Urinary bladder (tissue), 4 donors: Measurements from ENCODE around the gene ERICH3. TPM values are rescaled to one million over a fixed set of nuclear protein-coding genes. Genes with fewer than 3 reads are reported as not detected.

Experiments used
- DNase-seq: peaks from one replicate; pipeline ENCODE4 v3.0.0-alpha.2; 2015; ENCODE audit errors: extremely low spot score
- H3K27ac ChIP-seq: one replicate; pipeline ENCODE4 v1.5.1; 2013; ENCODE audit warnings: low read depth, mild to moderate bottlenecking, moderate library complexity
- H3K36me3 ChIP-seq: one replicate; pipeline ENCODE4 v1.6.1; 2013; ENCODE audit warnings: mild to moderate bottlenecking, moderate library complexity; ENCODE audit not compliant: insufficient read depth
- H3K4me1 ChIP-seq: one replicate; pipeline ENCODE4 v1.6.1; 2013; ENCODE audit warnings: mild to moderate bottlenecking, moderate library complexity; ENCODE audit not compliant: insufficient read depth
- H3K4me3 ChIP-seq: one replicate; pipeline ENCODE4 v1.5.1; 2013; ENCODE audit warnings: low read depth, low read length
- WGBS: extraction: QIAGEN DNeasy Blood & Tissue Kit; methylation state at CpG from one replicate; pipeline ENCODE4 v1.1.7; 2013; 5-methylcytosine and 5-hydroxymethylcytosine counted together
- polyA plus RNA-seq: library from polyadenylated mRNA; stranded (reverse); fragments of 200-250 nt; gene quantifications from one replicate; pipeline ENCODE4 v1.2.3, GENCODE V29; 2013
- total RNA-seq: library from RNA; depleted of rRNA; stranded (reverse); fragments of >200 nt; gene quantifications from one replicate; pipeline ENCODE4 v1.2.3, GENCODE V29; 2014
- donor health status: healthy with polysubstance abuse.
- donor health status: healthy.

The ERICH3 gene
- total RNA-seq = 0.79 TPM
- polyA plus RNA-seq = 0.11 TPM

- Histone ChIP-seq H3K36me3 (no peaks in the 10 kb centered on the region), H3K4me3 (peak within 1 kb of the TSS; percentile 17), H3K4me1 (no peaks in the 10 kb centered on the region), H3K27ac (no peak within 1 kb of the TSS)
- DNase-seq = no peak
- 4% methylated on average over 43 of the region's 44 CpGs for WGBS
These were observed at the start of gene ERICH3 for GRCh38 chr1:74673351-74674111. ERICH3 (minus strand) TSS chr1:74673792; CDS start chr1:74673519, 273 bp downstream.

- Histone ChIP-seq H3K4me3 (no peak overlapping the region), H3K4me1 (no peaks in the 10 kb centered on the region), H3K36me3 (peaks cover 6% of the 10 kb centered on the region), H3K27ac (no peak overlapping the region)
- no peak for DNase-seq
- 94% methylated on average over 2 of the region's 2 CpGs for WGBS
These were observed 44.0 kb upstream of the ERICH3 start for GRCh38 chr1:74717626-74718025.

GRCh38 chr1:74716822-74717221, 43.2 kb upstream of the ERICH3 start:
- WGBS = 97% methylated on average over 1 of the region's 1 CpG
- no peak overlapping the region for H3K27ac ChIP-seq
- H3K36me3 ChIP-seq = peaks cover 7% of the 10 kb centered on the region

GRCh38 chr1:74715806-74716205, 42.2 kb upstream of the ERICH3 start:
- DNase-seq = no peak
- H3K4me3 ChIP-seq = no peak overlapping the region
- whole genome bisulfite sequencing = 87% methylated on average over 6 of the region's 6 CpGs
- no peak overlapping the region for H3K27ac ChIP-seq
- no peaks in the 10 kb centered on the region for H3K4me1 ChIP-seq
- peaks cover 6% of the 10 kb centered on the region for H3K36me3 ChIP-seq

More at GRCh38 chr1:74716822-74717221, 43.2 kb upstream of the ERICH3 start:
- no peaks in the 10 kb centered on the region for H3K4me1 ChIP-seq
- no peak for DNase-seq
- H3K4me3 ChIP-seq = no peak overlapping the region

GRCh38 chr1:74715236-74715502, 41.6 kb upstream of the ERICH3 start:
- H3K36me3 ChIP-seq = peaks cover 6% of the 10 kb centered on the region
- WGBS = 85% methylated on average over 1 of the region's 1 CpG
- no peak for DNase-seq
- H3K4me3 ChIP-seq = no peak overlapping the region
- no peak overlapping the region for H3K27ac ChIP-seq
- H3K4me1 ChIP-seq = no peaks in the 10 kb centered on the region

- H3K36me3 ChIP-seq = peaks cover 4% of the 10 kb centered on the region
These were observed 41.0 kb upstream of the ERICH3 start for GRCh38 chr1:74714429-74715235.

GRCh38 chr1:74713849-74714248, 40.3 kb upstream of the ERICH3 start:
- no peak for DNase-seq
- no peak overlapping the region for H3K27ac ChIP-seq
- no peak overlapping the region for H3K4me3 ChIP-seq
- H3K36me3 ChIP-seq = peaks cover 4% of the 10 kb centered on the region
- WGBS = 65% methylated on average over 3 of the region's 3 CpGs
- H3K4me1 ChIP-seq = no peaks in the 10 kb centered on the region

More at GRCh38 chr1:74714429-74715235, 41.0 kb upstream of the ERICH3 start:
- Histone ChIP-seq H3K4me3 (no peak overlapping the region), H3K4me1 (no peaks in the 10 kb centered on the region), H3K27ac (no peak overlapping the region)
- DNase-seq = no peak
- WGBS = 61% methylated on average over 1 of the region's 1 CpG

GRCh38 chr1:74712881-74713280, 39.3 kb upstream of the ERICH3 start:
- Histone ChIP-seq H3K4me3 (no peak overlapping the region), H3K36me3 (peaks cover 2% of the 10 kb centered on the region), H3K4me1 (no peaks in the 10 kb centered on the region), H3K27ac (no peak overlapping the region)
- 15% methylated on average over 1 of the region's 1 CpG for WGBS
- no peak for DNase-seq

- Histone ChIP-seq H3K36me3 (peaks cover 2% of the 10 kb centered on the region), H3K4me3 (no peak overlapping the region), H3K4me1 (no peaks in the 10 kb centered on the region), H3K27ac (no peak overlapping the region)
- WGBS = 80% methylated on average over 6 of the region's 6 CpGs
- no peak for DNase-seq
These were observed 30.0 kb upstream of the ERICH3 start for GRCh38 chr1:74703386-74704182.

GRCh38 chr1:74699331-74699730, 25.7 kb upstream of the ERICH3 start:
- no peaks in the 10 kb centered on the region for H3K4me1 ChIP-seq
- no peak overlapping the region for H3K27ac ChIP-seq
- peaks cover under 1% of the 10 kb centered on the region for H3K36me3 ChIP-seq
- no peak overlapping the region for H3K4me3 ChIP-seq
- DNase-seq = no peak

GRCh38 chr1:74697832-74698231, 24.2 kb upstream of the ERICH3 start:
- H3K36me3 ChIP-seq = no peaks in the 10 kb centered on the region
- no peaks in the 10 kb centered on the region for H3K4me1 ChIP-seq
- no peak for DNase-seq
- WGBS = 31% methylated on average over 2 of the region's 2 CpGs
- H3K27ac ChIP-seq = no peak overlapping the region
- H3K4me3 ChIP-seq = no peak overlapping the region

- 78% methylated on average over 2 of the region's 2 CpGs for WGBS
- Histone ChIP-seq H3K36me3 (no peaks in the 10 kb centered on the region), H3K4me3 (no peak overlapping the region), H3K4me1 (no peaks in the 10 kb centered on the region), H3K27ac (no peak overlapping the region)
- DNase-seq = no peak
These were observed 19.9 kb upstream of the ERICH3 start for GRCh38 chr1:74693473-74693872.

- no peak for DNase-seq
- Histone ChIP-seq H3K27ac (no peak overlapping the region), H3K4me1 (no peaks in the 10 kb centered on the region), H3K36me3 (no peaks in the 10 kb centered on the region), H3K4me3 (no peak overlapping the region)
- WGBS = 87% methylated on average over 4 of the region's 4 CpGs
These were observed 17.3 kb upstream of the ERICH3 start for GRCh38 chr1:74690909-74691308.

- WGBS = 21% methylated on average over 2 of the region's 2 CpGs
- H3K4me3 ChIP-seq = no peak overlapping the region
These were observed 16.7 kb upstream of the ERICH3 start for GRCh38 chr1:74690364-74690696.

More at GRCh38 chr1:74690364-74690696, 16.7 kb upstream of the ERICH3 start:
- Histone ChIP-seq H3K4me1 (no peaks in the 10 kb centered on the region), H3K36me3 (no peaks in the 10 kb centered on the region), H3K27ac (no peak overlapping the region)
- no peak for DNase-seq
